Neural progenitor cell (in vitro differentiated cells): ENCODE results near the gene CNOT6L. TPM values are rescaled to one million over a fixed set of nuclear protein-coding genes. Genes with fewer than 3 reads are reported as not detected.

Experiments
- DNase-seq: peaks from one replicate; pipeline ENCODE4 v3.0.0-alpha.2; 2016; ENCODE audit warnings: low spot score
- H2AFZ ChIP-seq: fragments of 200-600 bp; sonication (generic); replicated peaks from 2 replicates; pipeline ENCODE4 v1.6.1; 2016; ENCODE audit warnings: antibody characterized with exemption
- H3F3A ChIP-seq: fragments of 200-600 bp; sonication (generic); 2 replicates; pipeline ENCODE4 v1.6.1; 2016; ENCODE audit warnings: antibody characterized with exemption, low read depth
- H3K27ac ChIP-seq: fragments of 200-600 bp; sonication (generic); 2 replicates; pipeline ENCODE4 v1.5.1; 2016; ENCODE audit warnings: mild to moderate bottlenecking
- H3K27me3 ChIP-seq: fragments of 200-600 bp; sonication (generic); 2 replicates; pipeline ENCODE4 v1.6.1; 2016; ENCODE audit warnings: mild to moderate bottlenecking, moderate library complexity
- H3K36me3 ChIP-seq: fragments of 200-600 bp; sonication (generic); 2 replicates; pipeline ENCODE4 v1.5.1; 2016
- H3K4me1 ChIP-seq: fragments of 200-600 bp; sonication (generic); 2 replicates; pipeline ENCODE4 v1.6.1; 2016; ENCODE audit warnings: mixed run types
- H3K4me2 ChIP-seq: fragments of 200-600 bp; sonication (generic); 2 replicates; pipeline ENCODE4 v1.6.1; 2016
- H3K4me3 ChIP-seq: fragments of 200-600 bp; sonication (generic); 2 replicates; pipeline ENCODE4 v1.5.1; 2016
- H3K79me2 ChIP-seq: fragments of 200-600 bp; sonication (generic); 2 replicates; pipeline ENCODE4 v1.6.1; 2016; ENCODE audit warnings: low read depth
- H3K9ac ChIP-seq: fragments of 200-600 bp; sonication (generic); 2 replicates; pipeline ENCODE4 v1.6.1; 2016
- H3K9me3 ChIP-seq: fragments of 200-600 bp; sonication (generic); 2 replicates; pipeline ENCODE4 v1.5.1; 2016; ENCODE audit warnings: low read depth
- H4K20me1 ChIP-seq: fragments of 200-600 bp; sonication (generic); 2 replicates; pipeline ENCODE4 v1.6.1; 2016; ENCODE audit warnings: low read depth
- H3K27ac Mint-ChIP-seq: 3 replicates; pipeline ENCODE4 v1.8.0; 2021; ENCODE audit warnings: mixed read lengths
- H3K27me3 Mint-ChIP-seq: 2 replicates; pipeline ENCODE4 v1.8.0; 2022; ENCODE audit warnings: low read depth, mild to moderate bottlenecking, inconsistent platforms, moderate library complexity, mixed read lengths; ENCODE audit not compliant: insufficient read depth
- H3K36me3 Mint-ChIP-seq: 3 replicates; pipeline ENCODE4 v1.8.0; 2021; ENCODE audit warnings: mixed read lengths
- H3K4me1 Mint-ChIP-seq: 3 replicates; pipeline ENCODE4 v1.8.0; 2021; ENCODE audit warnings: mixed read lengths
- H3K4me3 Mint-ChIP-seq: 3 replicates; pipeline ENCODE4 v1.8.0; 2021; ENCODE audit warnings: mild to moderate bottlenecking, moderate library complexity, mixed read lengths
- H3K9me3 Mint-ChIP-seq: 3 replicates; pipeline ENCODE4 v1.8.0; 2020; ENCODE audit warnings: mixed read lengths
- CTCF ChIP-seq: fragments of 200-600 bp; sonication (generic); IDR thresholded peaks from 2 replicates; pipeline ENCODE4 v1.5.1; 2017; ENCODE audit warnings: antibody characterized with exemption, mild to moderate bottlenecking
- EZH2 ChIP-seq: fragments of 200-600 bp; sonication (generic); IDR thresholded peaks from 2 replicates; pipeline ENCODE4 v1.6.1; 2017; ENCODE audit warnings: antibody characterized with exemption, mild to moderate bottlenecking, moderate library complexity
- EZH2phosphoT487 ChIP-seq: fragments of 200-600 bp; sonication (generic); IDR thresholded peaks from 2 replicates; pipeline ENCODE4 v1.6.1; 2017; ENCODE audit warnings: antibody characterized with exemption
- total RNA-seq: library from RNA; depleted of rRNA; stranded (reverse); fragments of >200 nt; gene quantifications from 2 replicates; pipeline ENCODE4 v1.2.3, GENCODE V29; 2015; ENCODE audit warnings: low replicate concordance

Gene CNOT6L
- total RNA-seq, 1 donor from 2014 or later: 7.5 TPM

- H2AFZ ChIP-seq: no peak overlapping the region
- H3K4me3 ChIP-seq: no peak overlapping the region
- Mint-ChIP-seq H3K4me1 (peaks cover 6% of the 10 kb centered on the region), H3K36me3 (peaks cover 4% of the 10 kb centered on the region), H3K27ac (no peak overlapping the region), H3K27me3 (no peaks in the 10 kb centered on the region), H3K4me3 (no peak overlapping the region), H3K9me3 (peaks cover 2% of the 10 kb centered on the region)
- no peaks in the 10 kb centered on the region for H3F3A ChIP-seq
- no peaks in the 10 kb centered on the region for H3K9me3 ChIP-seq
- no peak for TF ChIP-seq EZH2
- TF ChIP-seq EZH2phosphoT487: no peak
- no peak for TF ChIP-seq CTCF
- H4K20me1 ChIP-seq: no peaks in the 10 kb centered on the region
- H3K9ac ChIP-seq: no peak overlapping the region
- no peaks in the 10 kb centered on the region for H3K36me3 ChIP-seq
- H3K27me3 ChIP-seq: no peaks in the 10 kb centered on the region
- no peaks in the 10 kb centered on the region for H3K79me2 ChIP-seq
- H3K27ac ChIP-seq: no peak overlapping the region
- DNase-seq: no peak
- no peak overlapping the region for H3K4me2 ChIP-seq
- H3K4me1 ChIP-seq: peaks cover 8% of the 10 kb centered on the region
Observed at GRCh38 chr4:77802402-77802801, 16.8 kb downstream of the CNOT6L start.

GRCh38 chr4:77801260-77801608 is 17.9 kb downstream of the CNOT6L start:
- Mint-ChIP-seq H3K4me3 (no peak overlapping the region), H3K36me3 (no peaks in the 10 kb centered on the region), H3K4me1 (peaks cover 6% of the 10 kb centered on the region), H3K27ac (no peak overlapping the region), H3K9me3 (no peaks in the 10 kb centered on the region), H3K27me3 (no peaks in the 10 kb centered on the region)
- Histone ChIP-seq H3K4me2 (no peak overlapping the region), H3K4me1 (peaks cover 8% of the 10 kb centered on the region), H3K36me3 (no peaks in the 10 kb centered on the region), H3K4me3 (no peak overlapping the region), H2AFZ (no peak overlapping the region), H3K9me3 (no peaks in the 10 kb centered on the region), H3K27ac (no peak overlapping the region), H3K9ac (no peak overlapping the region), H3K79me2 (no peaks in the 10 kb centered on the region), H4K20me1 (no peaks in the 10 kb centered on the region), H3K27me3 (no peaks in the 10 kb centered on the region), H3F3A (no peaks in the 10 kb centered on the region)
- no peak for DNase-seq
- TF ChIP-seq EZH2phosphoT487 (no peak), EZH2 (no peak), CTCF (no peak)

- DNase-seq: no peak
- H2AFZ ChIP-seq: no peak overlapping the region
- no peak overlapping the region for H3K27ac ChIP-seq
- Mint-ChIP-seq H3K27ac (no peak overlapping the region), H3K9me3 (no peaks in the 10 kb centered on the region), H3K4me1 (peaks cover 6% of the 10 kb centered on the region), H3K27me3 (no peaks in the 10 kb centered on the region), H3K36me3 (no peaks in the 10 kb centered on the region), H3K4me3 (no peak overlapping the region)
- H3K4me1 ChIP-seq: peaks cover 8% of the 10 kb centered on the region
- H3K4me2 ChIP-seq: no peak overlapping the region
- no peaks in the 10 kb centered on the region for H3K36me3 ChIP-seq
- H4K20me1 ChIP-seq: no peaks in the 10 kb centered on the region
- H3K4me3 ChIP-seq: no peak overlapping the region
- no peaks in the 10 kb centered on the region for H3K27me3 ChIP-seq
- no peak for TF ChIP-seq CTCF
- TF ChIP-seq EZH2phosphoT487: no peak
- TF ChIP-seq EZH2: no peak
- H3F3A ChIP-seq: no peaks in the 10 kb centered on the region
- H3K9ac ChIP-seq: no peak overlapping the region
- H3K9me3 ChIP-seq: no peaks in the 10 kb centered on the region
- H3K79me2 ChIP-seq: no peaks in the 10 kb centered on the region
Observed at GRCh38 chr4:77800483-77801259, 18.5 kb downstream of the CNOT6L start.
